BJ (cell line): Measurements from ENCODE around the gene KRTCAP2. TPM values are rescaled to one million over a fixed set of nuclear protein-coding genes. Genes with fewer than 3 reads are reported as not detected.

Source experiments
- CTCF ChIA-PET: fragments of 350-600 bp; formaldehyde crosslinking; extraction: SDS; loops from one replicate; lab custom pipeline; 2021; ENCODE audit warnings: antibody characterized with exemption, inconsistent platforms; lab: Yijun Ruan, JAX
- POLR2A ChIA-PET: fragments of 300-600 bp; sonication (Branson Sonifier 250); formaldehyde crosslinking; extraction: SDS; loops from one replicate; lab custom pipeline; 2021; ENCODE audit warnings: antibody characterized with exemption; lab: Charles Lee
- DNase-seq: peaks from one replicate; pipeline ENCODE4 v3.0.0-alpha.2; 2011; ENCODE audit warnings: low read depth
- H3K27me3 ChIP-seq: 2 replicates; pipeline ENCODE4 v1.6.0; 2011; ENCODE audit warnings: low read length; ENCODE audit not compliant: control insufficient read depth, insufficient read depth
- H3K36me3 ChIP-seq: 2 replicates; pipeline ENCODE4 v1.5.1; 2011; ENCODE audit warnings: low read length; ENCODE audit not compliant: control insufficient read depth, insufficient read depth
- H3K4me3 ChIP-seq: 2 replicates; pipeline ENCODE4 v1.5.1; 2011; ENCODE audit warnings: low read depth, mild to moderate bottlenecking, control low read depth, low read length
- polyA plus RNA-seq: library from polyadenylated mRNA; depleted of rRNA; stranded (reverse); fragments of >200 nt; gene quantifications from 2 replicates; pipeline ENCODE4 v1.2.3, GENCODE V29; 2011
- TF ChIP-seq, protein P1 (sequence below): IDR thresholded peaks from 2 replicates; pipeline ENCODE4 v1.5.1; 2011; ENCODE audit warnings: low read depth, mild to moderate bottlenecking, control low read depth, inconsistent platforms, low read length, moderate library complexity; ENCODE audit not compliant: insufficient read depth

KRTCAP2 gene
- polyA plus RNA-seq, 1 experiment: 225 TPM

DNA sequence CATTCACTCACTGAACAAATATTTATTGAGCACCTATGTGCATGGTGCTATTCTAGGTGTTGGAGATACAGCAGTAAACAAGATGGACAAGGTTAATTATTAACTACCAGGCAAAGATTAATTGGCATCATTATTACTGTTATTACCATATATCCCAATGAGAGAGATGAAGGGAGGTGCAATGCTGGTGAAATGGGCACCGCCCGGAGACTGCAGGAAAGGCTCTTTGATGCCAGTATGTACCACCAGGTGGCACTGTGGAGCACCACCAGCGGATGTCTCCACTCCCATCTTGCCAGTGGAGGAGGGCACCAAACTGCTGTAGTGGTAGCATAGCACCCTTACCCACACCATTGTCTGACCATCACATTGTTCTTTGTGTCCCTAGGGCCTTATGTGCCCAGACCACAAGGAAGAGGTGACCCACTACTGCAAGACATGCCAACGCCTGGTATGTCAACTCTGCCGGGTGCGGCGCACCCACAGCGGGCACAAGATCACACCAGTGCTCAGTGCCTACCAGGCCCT, 3.5 kb upstream of the KRTCAP2 start:
- DNase-seq: no peak
- no peak overlapping the region for H3K4me3 ChIP-seq
- TF ChIP-seq, protein P1, sequence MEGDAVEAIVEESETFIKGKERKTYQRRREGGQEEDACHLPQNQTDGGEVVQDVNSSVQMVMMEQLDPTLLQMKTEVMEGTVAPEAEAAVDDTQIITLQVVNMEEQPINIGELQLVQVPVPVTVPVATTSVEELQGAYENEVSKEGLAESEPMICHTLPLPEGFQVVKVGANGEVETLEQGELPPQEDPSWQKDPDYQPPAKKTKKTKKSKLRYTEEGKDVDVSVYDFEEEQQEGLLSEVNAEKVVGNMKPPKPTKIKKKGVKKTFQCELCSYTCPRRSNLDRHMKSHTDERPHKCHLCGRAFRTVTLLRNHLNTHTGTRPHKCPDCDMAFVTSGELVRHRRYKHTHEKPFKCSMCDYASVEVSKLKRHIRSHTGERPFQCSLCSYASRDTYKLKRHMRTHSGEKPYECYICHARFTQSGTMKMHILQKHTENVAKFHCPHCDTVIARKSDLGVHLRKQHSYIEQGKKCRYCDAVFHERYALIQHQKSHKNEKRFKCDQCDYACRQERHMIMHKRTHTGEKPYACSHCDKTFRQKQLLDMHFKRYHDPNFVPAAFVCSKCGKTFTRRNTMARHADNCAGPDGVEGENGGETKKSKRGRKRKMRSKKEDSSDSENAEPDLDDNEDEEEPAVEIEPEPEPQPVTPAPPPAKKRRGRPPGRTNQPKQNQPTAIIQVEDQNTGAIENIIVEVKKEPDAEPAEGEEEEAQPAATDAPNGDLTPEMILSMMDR: peak; percentile 94
- H3K27me3 ChIP-seq: no peaks in the 10 kb centered on the region
- peaks cover 26% of the 10 kb centered on the region for H3K36me3 ChIP-seq
- ChIA-PET POLR2A (no interaction called here), CTCF (interaction anchor here (0.8 to 10.5 kb wide), 9 partner anchors 9 to 115 kb away, joined by 3 to 147 read pairs (median 16); partner anchors contain the start of gene THBS3)

DNA sequence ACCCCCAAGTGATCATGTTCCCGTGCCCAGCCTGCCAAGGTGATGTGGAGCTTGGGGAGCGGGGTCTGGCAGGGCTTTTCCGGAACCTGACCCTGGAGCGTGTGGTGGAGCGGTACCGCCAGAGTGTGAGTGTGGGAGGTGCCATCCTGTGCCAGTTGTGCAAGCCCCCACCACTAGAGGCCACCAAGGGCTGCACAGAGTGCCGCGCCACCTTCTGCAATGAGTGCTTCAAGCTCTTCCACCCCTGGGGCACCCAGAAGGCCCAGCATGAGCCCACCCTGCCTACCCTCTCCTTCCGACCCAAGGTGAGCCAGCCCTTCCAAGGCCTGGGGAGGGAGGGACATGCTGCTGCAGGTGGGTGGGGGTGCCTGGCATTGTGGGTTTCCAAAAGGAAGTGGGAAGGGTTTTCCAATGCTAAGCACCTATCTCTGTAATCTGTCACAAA, 2.8 kb upstream of the KRTCAP2 start:
- no peak for DNase-seq
- no peaks in the 10 kb centered on the region for H3K27me3 ChIP-seq
- peaks cover 26% of the 10 kb centered on the region for H3K36me3 ChIP-seq
- CTCF ChIA-PET: interaction anchor here (0.9 to 10.5 kb wide), 10 partner anchors 10 to 423 kb away, joined by 3 to 147 read pairs (median 12); partner anchors contain the start of gene THBS3
- POLR2A ChIA-PET: no interaction called here
- TF ChIP-seq, protein P1: 0 out of 2 replicates have a peak, but pooled peaks have one; percentile 12
- no peak overlapping the region for H3K4me3 ChIP-seq

DNA sequence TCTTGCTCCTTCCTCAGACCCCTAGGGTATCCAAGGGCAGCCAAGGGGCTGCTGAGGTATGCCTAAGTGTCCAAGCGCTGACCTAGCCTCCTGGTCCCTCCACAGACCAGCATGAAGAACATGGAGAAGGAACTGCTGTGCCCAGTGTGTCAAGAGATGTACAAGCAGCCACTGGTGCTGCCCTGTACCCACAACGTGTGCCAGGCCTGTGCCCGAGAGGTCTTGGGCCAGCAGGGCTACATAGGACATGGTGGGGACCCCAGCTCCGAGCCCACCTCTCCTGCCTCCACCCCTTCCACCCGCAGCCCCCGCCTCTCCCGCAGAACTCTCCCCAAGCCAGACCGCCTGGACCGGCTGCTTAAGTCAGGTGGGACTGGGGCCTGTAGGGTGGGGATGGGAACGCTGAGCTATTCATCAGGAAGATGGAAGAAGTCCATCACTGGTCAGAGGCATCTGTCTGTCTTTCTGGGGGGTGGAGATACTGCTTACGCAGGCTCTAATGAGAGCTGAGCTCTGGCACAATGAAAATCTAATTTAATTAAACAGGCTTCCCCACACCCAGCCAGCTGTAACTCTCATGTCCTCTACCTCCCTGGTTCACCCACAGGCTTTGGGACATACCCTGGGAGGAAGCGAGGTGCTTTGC, 2.3 kb upstream of the KRTCAP2 start:
- no peak for DNase-seq
- H3K4me3 ChIP-seq: peak overlapping the region; percentile 97; the same call in 1 of the 2 replicates
- H3K27me3 ChIP-seq: no peaks in the 10 kb centered on the region
- ChIA-PET CTCF (interaction anchor here (0.8 to 10.5 kb wide), 13 partner anchors 10 to 424 kb away, joined by 3 to 147 read pairs (median 6); partner anchors contain the start of gene THBS3), POLR2A (interaction anchor here (0.7 kb wide), 1 partner anchor 1638 kb away, joined by 3 read pairs; no protein-coding TSS in a partner anchor)
- H3K36me3 ChIP-seq: peaks cover 26% of the 10 kb centered on the region
- TF ChIP-seq, protein P1: no peak

DNA sequence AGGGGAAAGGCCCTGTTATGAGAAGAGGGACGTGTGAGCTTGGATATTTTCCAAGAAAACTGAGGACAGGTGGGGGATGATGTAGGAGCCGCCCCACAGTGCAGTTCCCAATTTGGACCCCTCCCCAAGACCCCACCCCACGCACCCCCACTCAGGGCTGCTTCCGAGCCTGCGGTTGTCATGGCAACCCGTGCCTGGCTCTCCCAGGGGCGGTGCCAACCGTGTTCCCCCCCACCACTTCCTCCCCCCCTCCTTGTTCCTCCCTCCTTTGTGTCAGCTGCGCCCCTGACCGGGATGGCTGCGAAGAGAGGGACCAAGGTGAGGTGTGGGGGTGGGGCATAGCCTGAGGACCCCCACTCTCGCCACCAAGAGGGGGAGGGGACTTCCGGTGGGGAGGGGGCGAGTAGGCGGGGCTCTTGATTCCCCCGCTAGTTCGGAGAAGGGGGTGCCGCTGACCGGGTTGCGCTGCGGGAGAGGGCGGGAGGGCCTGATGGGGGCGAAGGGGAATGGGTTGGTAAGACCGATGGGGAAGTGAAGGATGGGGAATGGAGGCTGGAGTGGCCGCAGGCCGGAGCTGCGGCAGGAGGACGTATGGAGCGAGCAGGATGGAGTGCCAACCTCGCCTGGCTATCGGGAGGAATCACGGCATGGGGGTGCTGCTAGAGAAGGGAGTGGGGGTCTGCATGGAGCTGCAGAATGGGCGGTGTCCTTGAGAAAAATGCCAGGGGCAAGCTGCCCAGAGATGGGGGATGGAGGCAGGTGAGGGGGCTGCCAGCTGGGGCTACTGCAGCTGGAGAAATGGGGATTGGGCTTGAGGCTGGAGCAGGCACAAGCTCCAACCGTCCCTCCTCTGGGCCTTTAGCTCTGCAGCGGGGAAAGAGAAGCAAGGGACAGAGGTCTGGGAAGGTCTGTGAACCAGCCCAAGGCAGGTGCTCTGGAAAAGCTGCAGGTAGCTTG, 1.5 kb upstream of the KRTCAP2 start:
- Histone ChIP-seq H3K36me3 (peaks cover 24% of the 10 kb centered on the region), H3K4me3 (peak overlapping the region; percentile 97), H3K27me3 (no peaks in the 10 kb centered on the region)
- TF ChIP-seq, protein P1: no peak
- no peak for DNase-seq
- ChIA-PET CTCF (interaction anchor here (0.6 to 10.5 kb wide), 23 partner anchors 9 to 844 kb away, joined by 3 to 147 read pairs (median 4); partner anchors contain the start of gene THBS3), POLR2A (interaction anchor here (0.7 kb wide), 1 partner anchor 1637 kb away, joined by 3 read pairs; no protein-coding TSS in a partner anchor)
